Measurements from ENCODE around the gene MTHFSD.

The MTHFSD gene

GRCh38 chr16:86524029-86524428, 31.0 kb downstream of the MTHFSD start:
- H3K27me3 ChIP-seq (replicated peaks), result peaks cover 4% of the 10 kb centered on the region
- in situ Hi-C loops (cut with HindIII; ENCODE audit: low pct_ligation_motif_present, low sequenced_read_pairs), result loop anchor here (25.0 kb wide), 1 partner anchor 187 kb away; no protein-coding TSS in a partner anchor
- no peak overlapping the region for H3K27ac ChIP-seq
- H3K36me3 ChIP-seq (replicated peaks), result no peaks in the 10 kb centered on the region
- no peak for TF ChIP-seq CTCF (IDR thresholded peaks at IDR 0.05; ENCODE audit: low read depth, low read length, missing control alignments)
- no peak for DNase-seq
- H3K4me3 ChIP-seq (ENCODE audit: low read depth, low read length), result no peak overlapping the region

DNA sequence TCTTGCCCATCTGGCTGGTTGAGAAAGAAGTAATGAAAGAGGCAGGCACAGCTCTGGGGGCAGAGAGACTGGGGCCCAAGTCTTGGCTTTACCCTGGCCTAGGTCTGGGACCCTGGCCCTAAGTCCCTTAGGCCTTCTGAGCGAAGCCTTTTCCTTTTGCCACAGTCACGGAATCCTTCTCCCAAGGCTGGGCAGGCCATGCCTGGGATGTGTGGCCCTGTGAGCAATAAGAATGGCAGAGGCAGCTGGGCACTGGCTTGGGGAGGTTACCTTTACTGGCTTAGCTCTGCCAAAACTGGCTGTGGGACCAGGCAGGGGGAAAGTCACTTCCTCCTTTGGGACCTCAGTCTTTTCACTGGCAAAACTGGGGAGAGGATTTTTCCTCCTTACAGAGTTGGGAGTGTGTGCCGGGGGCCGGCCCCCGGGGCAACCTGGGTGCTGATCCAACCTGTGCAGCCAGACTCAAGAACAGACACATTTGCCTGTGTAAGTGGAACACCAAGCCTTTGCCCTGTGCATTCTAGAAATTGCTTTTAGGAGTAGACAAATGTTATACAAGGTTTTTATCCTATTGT, 31.8 kb downstream of the MTHFSD start:
- DNase-seq, result no peak
- Histone ChIP-seq H3K27me3 (replicated peaks) (peaks cover 4% of the 10 kb centered on the region), H3K4me3 (ENCODE audit: low read depth, low read length) (no peak overlapping the region), H3K36me3 (replicated peaks) (no peaks in the 10 kb centered on the region), H3K27ac (no peak overlapping the region)
- TF ChIP-seq CTCF (IDR thresholded peaks at IDR 0.05; ENCODE audit: low read depth, low read length, missing control alignments), result no peak
- in situ Hi-C loops (cut with HindIII; ENCODE audit: low pct_ligation_motif_present, low sequenced_read_pairs), result loop anchor here (25.0 kb wide), 1 partner anchor 186 kb away; no protein-coding TSS in a partner anchor

- peaks cover 4% of the 10 kb centered on the region for H3K27me3 ChIP-seq (replicated peaks)
- no peaks in the 10 kb centered on the region for H3K36me3 ChIP-seq (replicated peaks)
- no peak overlapping the region for H3K27ac ChIP-seq
- in situ Hi-C loops (cut with HindIII; ENCODE audit: low pct_ligation_motif_present, low sequenced_read_pairs), result loop anchor here (25.0 kb wide), 1 partner anchor 185 kb away; no protein-coding TSS in a partner anchor
- DNase-seq, result no peak
- TF ChIP-seq CTCF (IDR thresholded peaks at IDR 0.05; ENCODE audit: low read depth, low read length, missing control alignments), result no peak
- no peak overlapping the region for H3K4me3 ChIP-seq (ENCODE audit: low read depth, low read length)
Measured at GRCh38 chr16:86522634-86523033, 32.4 kb downstream of the MTHFSD start.

GRCh38 chr16:86521236-86522197, 33.5 kb downstream of the MTHFSD start:
- Histone ChIP-seq H3K36me3 (replicated peaks) (no peaks in the 10 kb centered on the region), H3K27ac (no peak overlapping the region), H3K4me3 (ENCODE audit: low read depth, low read length) (no peak overlapping the region), H3K27me3 (replicated peaks) (peaks cover 14% of the 10 kb centered on the region)
- no peak for DNase-seq
- in situ Hi-C loops (cut with HindIII; ENCODE audit: low pct_ligation_motif_present, low sequenced_read_pairs), result loop anchor here (25.0 kb wide), 1 partner anchor 184 kb away; no protein-coding TSS in a partner anchor
- TF ChIP-seq CTCF (IDR thresholded peaks at IDR 0.05; ENCODE audit: low read depth, low read length, missing control alignments), result no peak

- no peak for DNase-seq
- Histone ChIP-seq H3K27me3 (replicated peaks) (peaks cover 23% of the 10 kb centered on the region), H3K4me3 (ENCODE audit: low read depth, low read length) (no peak overlapping the region), H3K36me3 (replicated peaks) (no peaks in the 10 kb centered on the region), H3K27ac (no peak overlapping the region)
- TF ChIP-seq CTCF (IDR thresholded peaks at IDR 0.05; ENCODE audit: low read depth, low read length, missing control alignments), result no peak
- in situ Hi-C loops (cut with HindIII; ENCODE audit: low pct_ligation_motif_present, low sequenced_read_pairs), result loop anchor here (25.0 kb wide), 1 partner anchor 183 kb away; no protein-coding TSS in a partner anchor
Measured at GRCh38 chr16:86520317-86521210, 34.5 kb downstream of the MTHFSD start.
